CD14-positive monocyte (primary cell): ENCODE data around the gene DHODH. TPM values are rescaled to one million over a fixed set of nuclear protein-coding genes. Genes with fewer than 3 reads are reported as not detected.

ENCODE experiments used
- DNase-seq, 3 donors: peaks; one replicate each; pipeline ENCODE4 v3.0.0-alpha.2; 2011 to 2022
- H2AFZ ChIP-seq: 2 replicates; pipeline ENCODE4 v1.6.0; 2012; ENCODE audit warnings: mild to moderate bottlenecking, low read depth, low read length, inconsistent platforms; ENCODE audit not compliant: insufficient read depth, poor library complexity, severe bottlenecking
- H3K27ac ChIP-seq, 2 donors: 1 replicate in 1 of 2; 2 replicates in 1 of 2; pipeline ENCODE4 v1.5.1; 2012 to 2013; ENCODE audit warnings: low read length in 2 of 2, control low read depth in 1 of 2, inconsistent platforms in 1 of 2, low read depth in 1 of 2, mild to moderate bottlenecking in 1 of 2
- H3K27me3 ChIP-seq, 2 donors: one replicate each; pipeline versions ENCODE4 v1.6.0 to v1.6.1; 2011 to 2013; ENCODE audit warnings: low read length in 2 of 2; ENCODE audit not compliant: control insufficient read depth in 2 of 2, insufficient read depth in 2 of 2
- H3K36me3 ChIP-seq, 2 donors: replicated peaks in 1 of 2; 1 replicate in 1 of 2; 2 replicates in 1 of 2; pipeline versions ENCODE4 v1.5.1 to v1.6.1; 2012 to 2013; ENCODE audit warnings: low read length in 2 of 2, control low read depth in 1 of 2, inconsistent platforms in 1 of 2, mild to moderate bottlenecking in 1 of 2; ENCODE audit not compliant: insufficient read depth in 2 of 2, control insufficient read depth in 1 of 2
- H3K4me1 ChIP-seq, 2 donors: 1 replicate in 1 of 2; 2 replicates in 1 of 2; pipeline versions ENCODE4 v1.5.1 to v1.6.1; 2012 to 2013; ENCODE audit warnings: low read length in 2 of 2, control low read depth in 1 of 2, inconsistent platforms in 1 of 2, mild to moderate bottlenecking in 1 of 2, moderate library complexity in 1 of 2; ENCODE audit not compliant: insufficient read depth in 2 of 2, control insufficient read depth in 1 of 2
- H3K4me2 ChIP-seq: replicated peaks from 2 replicates; pipeline ENCODE3; 2012; ENCODE audit warnings: low read length, moderate library complexity, mild to moderate bottlenecking; ENCODE audit not compliant: poor library complexity, severe bottlenecking; ENCODE audit errors: extremely low read depth
- H3K4me3 ChIP-seq, 3 experiments: fragments of 200-600 bp in 1 of 3; sonication (generic) in 1 of 3; replicated peaks in 1 of 3; 1 replicate in 2 of 3; 2 replicates in 1 of 3; pipeline ENCODE4 v1.5.1; 2011 to 2013; ENCODE audit warnings: low read length in 3 of 3, mild to moderate bottlenecking in 3 of 3, control low read depth in 2 of 3, low read depth in 2 of 3, inconsistent platforms in 1 of 3, moderate library complexity in 1 of 3
- H3K79me2 ChIP-seq: 2 replicates; pipeline ENCODE4 v1.6.0; 2012; ENCODE audit warnings: mild to moderate bottlenecking, control low read depth, inconsistent platforms, low read length, moderate library complexity; ENCODE audit not compliant: insufficient read depth
- H3K9ac ChIP-seq: 2 replicates; pipeline ENCODE4 v1.6.0; 2017; ENCODE audit warnings: low read length, mild to moderate bottlenecking; ENCODE audit not compliant: insufficient read depth, poor library complexity, severe bottlenecking
- H3K9me3 ChIP-seq, 2 donors: replicated peaks in 1 of 2; 1 replicate in 1 of 2; 2 replicates in 1 of 2; pipeline versions ENCODE4 v1.5.1 to v1.6.1; 2012 to 2013; ENCODE audit warnings: low read length in 2 of 2, control low read depth in 1 of 2; ENCODE audit not compliant: control insufficient read depth in 1 of 2, insufficient read depth in 1 of 2
- H4K20me1 ChIP-seq: 2 replicates; pipeline ENCODE4 v1.6.0; 2012; ENCODE audit warnings: mild to moderate bottlenecking, low read length, control low read depth, moderate library complexity; ENCODE audit not compliant: insufficient read depth
- H3K27ac Mint-ChIP-seq, 7 donors: one replicate each; pipeline ENCODE4 v1.8.0; 2020; ENCODE audit warnings: mild to moderate bottlenecking in 7 of 7, mixed read lengths in 7 of 7, moderate library complexity in 6 of 7, inconsistent platforms in 2 of 7
- H3K27me3 Mint-ChIP-seq, 3 donors: one replicate each; pipeline ENCODE4 v1.8.0; 2021 to 2022; ENCODE audit warnings: low read depth in 3 of 3, mild to moderate bottlenecking in 3 of 3, mixed read lengths in 3 of 3, moderate library complexity in 3 of 3, inconsistent platforms in 1 of 3
- H3K36me3 Mint-ChIP-seq, 2 donors: one replicate each; pipeline ENCODE4 v1.8.0; 2020; ENCODE audit warnings: mixed read lengths in 2 of 2, inconsistent platforms in 1 of 2, mild to moderate bottlenecking in 1 of 2
- H3K4me1 Mint-ChIP-seq: one replicate; pipeline ENCODE4 v1.8.0; 2020; ENCODE audit warnings: mild to moderate bottlenecking, mixed read lengths
- H3K4me3 Mint-ChIP-seq, 2 donors: one replicate each; pipeline ENCODE4 v1.8.0; 2020; ENCODE audit warnings: mild to moderate bottlenecking in 2 of 2, mixed read lengths in 2 of 2, moderate library complexity in 1 of 2
- H3K9me3 Mint-ChIP-seq, 7 donors: one replicate each; pipeline ENCODE4 v1.8.0; 2020 to 2022; ENCODE audit warnings: mixed read lengths in 7 of 7, mild to moderate bottlenecking in 6 of 7, moderate library complexity in 6 of 7, inconsistent platforms in 2 of 7
- CTCF ChIP-seq: fragments of 200-600 bp; IDR thresholded peaks from one replicate; pipeline ENCODE4 v1.8.0; 2022; ENCODE audit warnings: antibody characterized with exemption, mild to moderate bottlenecking
- WGBS: methylation state at CpG from one replicate; pipeline ENCODE4 v1.1.5; 2013; ENCODE audit warnings: missing lambda C conversion rate; ENCODE audit not compliant: insufficient coverage; 5-methylcytosine and 5-hydroxymethylcytosine counted together
- intact Hi-C, 2 donors: fragments of 100-400 bp; cut with micrococcal nuclease; formaldehyde crosslinking; loops; one replicate each; pipeline versions ENCODE4 v1.15.0 to v1.15.1; 2023
- polyA plus RNA-seq, 3 donors: library from polyadenylated mRNA; depleted of rRNA in 1 of 3; unstranded in 2 of 3; stranded (reverse) in 1 of 3; fragments of 300-500 nt in 2 of 3; fragments of >200 nt in 1 of 3; fragmentation: Illumina TruSeq in 2 of 3; gene quantifications; 1 replicate in 2 of 3; 2 replicates in 1 of 3; pipeline ENCODE4 v1.2.3, GENCODE V29; 2012 to 2021

The DHODH gene
- polyA plus RNA-seq, 3 donors, result 2.2 to 3.8 (median 2.4) TPM

- TF ChIP-seq CTCF, result no peak
- H3K4me2 ChIP-seq, result no peak overlapping the region
- WGBS, result 100% methylated on average over 3 of the region's 8 CpGs
- Mint-ChIP-seq H3K4me1 (peaks cover 7% of the 10 kb centered on the region), H3K27me3 (peaks cover 0 to 3% (median 1%) of the 10 kb centered on the region in 3 donors), H3K36me3 (peaks cover 40 to 51% of the 10 kb centered on the region in 2 donors), H3K9me3 (no peaks in the 10 kb centered on the region), H3K27ac (no peak overlapping the region), H3K4me3 (no peak overlapping the region)
- no peak for DNase-seq
- intact Hi-C loops, result no loop called here
- peaks cover 33 to 70% of the 10 kb centered on the region in 2 donors for H3K36me3 ChIP-seq
- H4K20me1 ChIP-seq, result no peaks in the 10 kb centered on the region
- H3K4me3 ChIP-seq, result no peak overlapping the region
- H2AFZ ChIP-seq, result no peak overlapping the region
- no peaks in the 10 kb centered on the region for H3K4me1 ChIP-seq
- H3K27me3 ChIP-seq, result no peaks in the 10 kb centered on the region
- H3K79me2 ChIP-seq, result no peaks in the 10 kb centered on the region
- H3K9me3 ChIP-seq, result no peaks in the 10 kb centered on the region
- no peak overlapping the region for H3K27ac ChIP-seq
- no peak overlapping the region for H3K9ac ChIP-seq
These were observed 6.1 kb downstream of the DHODH start for GRCh38 chr16:72014675-72015074.

DNA sequence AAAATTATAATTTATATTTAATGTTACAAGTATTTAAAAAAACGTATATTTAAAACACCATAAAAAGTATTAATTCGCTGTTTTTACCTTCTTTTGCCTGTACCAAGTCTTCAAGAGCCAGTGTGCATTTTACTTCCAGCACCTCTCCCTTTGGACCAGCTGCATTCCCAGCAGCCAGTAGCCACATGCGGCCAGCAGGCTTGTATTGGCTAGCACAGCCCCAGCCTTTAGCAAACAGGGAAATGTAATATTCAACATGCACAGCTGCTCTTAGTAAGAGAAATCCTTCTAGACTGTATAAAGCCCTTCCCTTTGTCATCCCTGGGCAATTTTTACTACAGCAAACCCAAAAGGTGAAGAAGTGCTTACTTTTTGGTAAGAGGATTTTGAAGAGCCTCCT is 6.6 kb downstream of the DHODH start:
- DNase-seq, result no peak
- 100% methylated on average over 1 of the region's 3 CpGs for WGBS
- H3K4me2 ChIP-seq, result no peak overlapping the region
- peaks cover 33 to 72% of the 10 kb centered on the region in 2 donors for H3K36me3 ChIP-seq
- no peak overlapping the region for H2AFZ ChIP-seq
- Mint-ChIP-seq H3K4me3 (no peak overlapping the region), H3K9me3 (no peaks in the 10 kb centered on the region), H3K36me3 (peaks cover 40 to 55% of the 10 kb centered on the region in 2 donors), H3K27me3 (peaks cover 0 to 3% (median 1%) of the 10 kb centered on the region in 3 donors), H3K27ac (no peak overlapping the region), H3K4me1 (peaks cover 6% of the 10 kb centered on the region)
- H3K9ac ChIP-seq, result no peak overlapping the region
- no peaks in the 10 kb centered on the region for H3K27me3 ChIP-seq
- no peaks in the 10 kb centered on the region for H4K20me1 ChIP-seq
- H3K4me1 ChIP-seq, result no peaks in the 10 kb centered on the region
- H3K4me3 ChIP-seq, result no peak overlapping the region
- intact Hi-C loops, result no loop called here
- no peak overlapping the region for H3K27ac ChIP-seq
- H3K9me3 ChIP-seq, result no peaks in the 10 kb centered on the region
- no peak for TF ChIP-seq CTCF
- no peaks in the 10 kb centered on the region for H3K79me2 ChIP-seq
